K562 (cell line): Measurements from ENCODE around the gene LEPR. TPM values are rescaled to one million over a fixed set of nuclear protein-coding genes. Genes with fewer than 3 reads are reported as not detected.

ENCODE experiments used
- CHD2 ChIP-seq: IDR thresholded peaks from 2 replicates; pipeline ENCODE4 v1.6.1; 2011; ENCODE audit warnings: low read depth, low read length
- ELF1 ChIP-seq: fragments of 200-800 bp; sonication (Bioruptor generic); IDR thresholded peaks from 2 replicates; pipeline ENCODE4 v1.6.1; 2016; ENCODE audit warnings: missing genetic modification characterization, missing compliant biosample characterization
- NEUROD1 ChIP-seq: fragments of 150-350 bp; IDR thresholded peaks from 2 replicates; pipeline ENCODE4 v1.6.1; 2014; ENCODE audit warnings: borderline replicate concordance, low read length, low read depth; ENCODE audit not compliant: partially characterized antibody
- POLR3G ChIP-seq: IDR thresholded peaks from 2 replicates; pipeline ENCODE4 v1.6.1; 2011; ENCODE audit not compliant: insufficient read length, insufficient replicate concordance; ENCODE audit errors: extremely low read depth
- SAFB ChIP-seq: fragments of 200-400 bp; formaldehyde crosslinking; IDR thresholded peaks from 2 replicates; pipeline ENCODE4 v1.6.1; 2017; ENCODE audit warnings: low read depth, low read length, borderline replicate concordance
- SAP30 ChIP-seq: fragments of 200-600 bp; sonication (generic); IDR thresholded peaks from 2 replicates; pipeline ENCODE4 v1.6.1; 2012; ENCODE audit warnings: borderline replicate concordance, low read depth, mild to moderate bottlenecking, moderate library complexity, low read length, control low read depth, inconsistent platforms; ENCODE audit not compliant: insufficient read depth, poor library complexity, severe bottlenecking
- ZBTB9 ChIP-seq: fragments of 450-650 bp; formaldehyde crosslinking; IDR thresholded peaks from 2 replicates; pipeline ENCODE4 v1.4.0; 2020; ENCODE audit warnings: mild to moderate bottlenecking, moderate library complexity
- polyA plus RNA-seq, 8 experiments: library from polyadenylated mRNA; depleted of rRNA in 4 of 8; stranded (reverse) in 5 of 8; unstranded in 3 of 8; fragments of >200 nt; fragmentation: Nextera tagmentation in 2 of 8; fragmentation: Illumina TruSeq in 1 of 8; extraction: Ambion mirVana in 2 of 8; extraction: Trizol in 1 of 8; gene quantifications; 2 replicates each; pipeline versions ENCODE4 v1.2.1 to v1.2.3, GENCODE V29; 2011 to 2014; ENCODE audit warnings: inconsistent platforms in 1 of 8, missing spikeins in 1 of 8
- total RNA-seq, 7 experiments: library from RNA; depleted of rRNA in 6 of 7; stranded (reverse); fragments of >200 nt in 6 of 7; fragmentation: Illumina TruSeq in 2 of 7; extraction: Trizol in 2 of 7; gene quantifications; 2 replicates each; pipeline versions ENCODE4 v1.2.1 to v1.2.3, GENCODE V29; 2011 to 2021; ENCODE audit warnings: low replicate concordance in 1 of 7
- TF ChIP-seq, protein P1 (sequence below): fragments of 250-450 bp; sonication (Bioruptor Pico); IDR thresholded peaks from 2 replicates; pipeline ENCODE4 v1.5.0; 2021
- TF ChIP-seq, protein P2 (sequence below): sonication (generic); formaldehyde crosslinking; IDR thresholded peaks from 2 replicates; pipeline ENCODE4 v1.8.0; 2022; ENCODE audit warnings: mild to moderate bottlenecking, low read depth, missing genetic modification reagents
- TF ChIP-seq, protein P3 (sequence below): fragments of 450-650 bp; IDR thresholded peaks from 2 replicates; pipeline ENCODE4 v1.6.1; 2016; ENCODE audit warnings: mild to moderate bottlenecking, moderate library complexity

LEPR gene
- total and polyA plus RNA-seq, 9 of the 15 experiments (the other 6 are each of a cell fraction or from before 2014, with no cell fraction given): 12.2 to 111 (median 43.1) TPM

DNA sequence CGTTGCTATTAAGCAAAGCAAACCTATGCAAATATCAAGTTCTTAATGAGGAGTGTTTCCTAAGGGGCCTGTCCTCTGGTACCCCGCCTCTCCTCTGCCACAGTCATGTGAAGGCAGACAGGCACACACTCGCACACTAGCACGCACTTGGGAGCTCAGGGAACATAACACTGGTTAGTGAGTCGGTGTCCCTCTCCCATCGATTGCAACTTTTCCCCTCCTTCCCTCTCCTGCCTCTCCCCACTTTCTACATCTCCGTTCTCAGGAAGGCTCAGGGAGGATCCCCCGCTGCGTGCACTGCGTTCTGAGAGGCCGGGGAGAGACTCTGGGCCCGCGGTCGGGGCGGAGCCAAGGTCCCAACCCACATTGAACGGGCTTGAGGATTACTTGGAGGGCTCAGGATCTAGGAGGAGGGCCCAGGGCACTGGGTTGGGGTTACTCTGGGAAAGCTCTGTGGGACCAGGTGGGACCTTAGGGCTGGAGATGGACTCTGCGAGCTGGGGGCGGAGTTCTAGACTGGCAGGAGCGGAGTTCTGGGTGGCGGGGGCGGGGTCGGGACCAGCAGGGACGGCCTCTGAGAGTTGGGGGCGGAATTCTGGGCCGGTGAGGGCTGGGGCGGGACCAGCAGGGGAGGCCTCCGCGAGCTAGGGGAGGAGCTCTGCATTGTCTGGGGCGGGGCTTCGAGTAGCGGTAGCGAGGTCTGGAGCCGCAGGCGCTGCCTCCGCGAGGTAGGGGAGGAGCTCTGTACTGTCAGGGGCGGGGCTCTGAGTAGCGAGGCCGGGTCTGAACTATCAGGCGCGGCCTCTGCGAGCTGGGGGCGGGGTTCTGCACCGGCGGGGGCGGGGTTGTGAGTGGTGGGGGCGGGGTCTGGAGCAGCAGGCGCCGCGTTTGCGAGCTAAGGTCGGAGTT, 533 bp upstream of the LEPR start (continued):
- no peak for TF ChIP-seq SAFB
- peak; percentile 37 for TF ChIP-seq NEUROD1
- no peak for TF ChIP-seq CHD2
- TF ChIP-seq, protein P1, sequence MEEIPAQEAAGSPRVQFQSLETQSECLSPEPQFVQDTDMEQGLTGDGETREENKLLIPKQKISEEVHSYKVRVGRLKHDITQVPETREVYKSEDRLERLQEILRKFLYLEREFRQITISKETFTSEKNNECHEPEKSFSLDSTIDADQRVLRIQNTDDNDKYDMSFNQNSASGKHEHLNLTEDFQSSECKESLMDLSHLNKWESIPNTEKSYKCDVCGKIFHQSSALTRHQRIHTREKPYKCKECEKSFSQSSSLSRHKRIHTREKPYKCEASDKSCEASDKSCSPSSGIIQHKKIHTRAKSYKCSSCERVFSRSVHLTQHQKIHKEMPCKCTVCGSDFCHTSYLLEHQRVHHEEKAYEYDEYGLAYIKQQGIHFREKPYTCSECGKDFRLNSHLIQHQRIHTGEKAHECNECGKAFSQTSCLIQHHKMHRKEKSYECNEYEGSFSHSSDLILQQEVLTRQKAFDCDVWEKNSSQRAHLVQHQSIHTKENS (CRISPR knock-in tag): no peak
- peak; percentile 79; the same call in 1 of the 2 replicates for TF ChIP-seq ZBTB9 (CRISPR knock-in tag)
- TF ChIP-seq, protein P2, sequence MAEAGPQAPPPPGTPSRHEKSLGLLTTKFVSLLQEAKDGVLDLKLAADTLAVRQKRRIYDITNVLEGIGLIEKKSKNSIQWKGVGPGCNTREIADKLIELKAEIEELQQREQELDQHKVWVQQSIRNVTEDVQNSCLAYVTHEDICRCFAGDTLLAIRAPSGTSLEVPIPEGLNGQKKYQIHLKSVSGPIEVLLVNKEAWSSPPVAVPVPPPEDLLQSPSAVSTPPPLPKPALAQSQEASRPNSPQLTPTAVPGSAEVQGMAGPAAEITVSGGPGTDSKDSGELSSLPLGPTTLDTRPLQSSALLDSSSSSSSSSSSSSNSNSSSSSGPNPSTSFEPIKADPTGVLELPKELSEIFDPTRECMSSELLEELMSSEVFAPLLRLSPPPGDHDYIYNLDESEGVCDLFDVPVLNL: no peak
- TF ChIP-seq ELF1 (tag): no peak
- no peak for TF ChIP-seq POLR3G
- TF ChIP-seq SAP30: no peak
- TF ChIP-seq, protein P3, sequence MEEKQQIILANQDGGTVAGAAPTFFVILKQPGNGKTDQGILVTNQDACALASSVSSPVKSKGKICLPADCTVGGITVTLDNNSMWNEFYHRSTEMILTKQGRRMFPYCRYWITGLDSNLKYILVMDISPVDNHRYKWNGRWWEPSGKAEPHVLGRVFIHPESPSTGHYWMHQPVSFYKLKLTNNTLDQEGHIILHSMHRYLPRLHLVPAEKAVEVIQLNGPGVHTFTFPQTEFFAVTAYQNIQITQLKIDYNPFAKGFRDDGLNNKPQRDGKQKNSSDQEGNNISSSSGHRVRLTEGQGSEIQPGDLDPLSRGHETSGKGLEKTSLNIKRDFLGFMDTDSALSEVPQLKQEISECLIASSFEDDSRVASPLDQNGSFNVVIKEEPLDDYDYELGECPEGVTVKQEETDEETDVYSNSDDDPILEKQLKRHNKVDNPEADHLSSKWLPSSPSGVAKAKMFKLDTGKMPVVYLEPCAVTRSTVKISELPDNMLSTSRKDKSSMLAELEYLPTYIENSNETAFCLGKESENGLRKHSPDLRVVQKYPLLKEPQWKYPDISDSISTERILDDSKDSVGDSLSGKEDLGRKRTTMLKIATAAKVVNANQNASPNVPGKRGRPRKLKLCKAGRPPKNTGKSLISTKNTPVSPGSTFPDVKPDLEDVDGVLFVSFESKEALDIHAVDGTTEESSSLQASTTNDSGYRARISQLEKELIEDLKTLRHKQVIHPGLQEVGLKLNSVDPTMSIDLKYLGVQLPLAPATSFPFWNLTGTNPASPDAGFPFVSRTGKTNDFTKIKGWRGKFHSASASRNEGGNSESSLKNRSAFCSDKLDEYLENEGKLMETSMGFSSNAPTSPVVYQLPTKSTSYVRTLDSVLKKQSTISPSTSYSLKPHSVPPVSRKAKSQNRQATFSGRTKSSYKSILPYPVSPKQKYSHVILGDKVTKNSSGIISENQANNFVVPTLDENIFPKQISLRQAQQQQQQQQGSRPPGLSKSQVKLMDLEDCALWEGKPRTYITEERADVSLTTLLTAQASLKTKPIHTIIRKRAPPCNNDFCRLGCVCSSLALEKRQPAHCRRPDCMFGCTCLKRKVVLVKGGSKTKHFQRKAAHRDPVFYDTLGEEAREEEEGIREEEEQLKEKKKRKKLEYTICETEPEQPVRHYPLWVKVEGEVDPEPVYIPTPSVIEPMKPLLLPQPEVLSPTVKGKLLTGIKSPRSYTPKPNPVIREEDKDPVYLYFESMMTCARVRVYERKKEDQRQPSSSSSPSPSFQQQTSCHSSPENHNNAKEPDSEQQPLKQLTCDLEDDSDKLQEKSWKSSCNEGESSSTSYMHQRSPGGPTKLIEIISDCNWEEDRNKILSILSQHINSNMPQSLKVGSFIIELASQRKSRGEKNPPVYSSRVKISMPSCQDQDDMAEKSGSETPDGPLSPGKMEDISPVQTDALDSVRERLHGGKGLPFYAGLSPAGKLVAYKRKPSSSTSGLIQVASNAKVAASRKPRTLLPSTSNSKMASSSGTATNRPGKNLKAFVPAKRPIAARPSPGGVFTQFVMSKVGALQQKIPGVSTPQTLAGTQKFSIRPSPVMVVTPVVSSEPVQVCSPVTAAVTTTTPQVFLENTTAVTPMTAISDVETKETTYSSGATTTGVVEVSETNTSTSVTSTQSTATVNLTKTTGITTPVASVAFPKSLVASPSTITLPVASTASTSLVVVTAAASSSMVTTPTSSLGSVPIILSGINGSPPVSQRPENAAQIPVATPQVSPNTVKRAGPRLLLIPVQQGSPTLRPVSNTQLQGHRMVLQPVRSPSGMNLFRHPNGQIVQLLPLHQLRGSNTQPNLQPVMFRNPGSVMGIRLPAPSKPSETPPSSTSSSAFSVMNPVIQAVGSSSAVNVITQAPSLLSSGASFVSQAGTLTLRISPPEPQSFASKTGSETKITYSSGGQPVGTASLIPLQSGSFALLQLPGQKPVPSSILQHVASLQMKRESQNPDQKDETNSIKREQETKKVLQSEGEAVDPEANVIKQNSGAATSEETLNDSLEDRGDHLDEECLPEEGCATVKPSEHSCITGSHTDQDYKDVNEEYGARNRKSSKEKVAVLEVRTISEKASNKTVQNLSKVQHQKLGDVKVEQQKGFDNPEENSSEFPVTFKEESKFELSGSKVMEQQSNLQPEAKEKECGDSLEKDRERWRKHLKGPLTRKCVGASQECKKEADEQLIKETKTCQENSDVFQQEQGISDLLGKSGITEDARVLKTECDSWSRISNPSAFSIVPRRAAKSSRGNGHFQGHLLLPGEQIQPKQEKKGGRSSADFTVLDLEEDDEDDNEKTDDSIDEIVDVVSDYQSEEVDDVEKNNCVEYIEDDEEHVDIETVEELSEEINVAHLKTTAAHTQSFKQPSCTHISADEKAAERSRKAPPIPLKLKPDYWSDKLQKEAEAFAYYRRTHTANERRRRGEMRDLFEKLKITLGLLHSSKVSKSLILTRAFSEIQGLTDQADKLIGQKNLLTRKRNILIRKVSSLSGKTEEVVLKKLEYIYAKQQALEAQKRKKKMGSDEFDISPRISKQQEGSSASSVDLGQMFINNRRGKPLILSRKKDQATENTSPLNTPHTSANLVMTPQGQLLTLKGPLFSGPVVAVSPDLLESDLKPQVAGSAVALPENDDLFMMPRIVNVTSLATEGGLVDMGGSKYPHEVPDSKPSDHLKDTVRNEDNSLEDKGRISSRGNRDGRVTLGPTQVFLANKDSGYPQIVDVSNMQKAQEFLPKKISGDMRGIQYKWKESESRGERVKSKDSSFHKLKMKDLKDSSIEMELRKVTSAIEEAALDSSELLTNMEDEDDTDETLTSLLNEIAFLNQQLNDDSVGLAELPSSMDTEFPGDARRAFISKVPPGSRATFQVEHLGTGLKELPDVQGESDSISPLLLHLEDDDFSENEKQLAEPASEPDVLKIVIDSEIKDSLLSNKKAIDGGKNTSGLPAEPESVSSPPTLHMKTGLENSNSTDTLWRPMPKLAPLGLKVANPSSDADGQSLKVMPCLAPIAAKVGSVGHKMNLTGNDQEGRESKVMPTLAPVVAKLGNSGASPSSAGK: no peak
